Psoas muscle (tissue), 8 donors: Measurements from ENCODE around the gene BMPR1B. TPM values are rescaled to one million over a fixed set of nuclear protein-coding genes. Genes with fewer than 3 reads are reported as not detected.

ENCODE experiments used
- ATAC-seq, 4 donors: fragments of 200-7000 bp; cut with Tn5 transposase; one replicate each; pipeline ENCODE4 v1.9.1; 2020; ENCODE audit warnings: moderate library complexity in 3 of 4, mild to moderate bottlenecking in 2 of 4
- DNase-seq, 2 donors: peaks; one replicate each; pipeline ENCODE4 v3.0.0-alpha.2; 2020
- H3K27ac ChIP-seq: fragments of 200-600 bp; one replicate; pipeline ENCODE4 v1.8.0; 2022
- H3K27me3 ChIP-seq, 3 donors: fragments of 200-600 bp in 1 of 3; one replicate each; pipeline versions ENCODE4 v1.6.1 to v1.8.0; 2013 to 2022; ENCODE audit warnings: low read length in 2 of 3, mild to moderate bottlenecking in 2 of 3, moderate library complexity in 1 of 3; ENCODE audit not compliant: insufficient read depth in 3 of 3
- H3K36me3 ChIP-seq, 2 donors: fragments of 200-600 bp in 1 of 2; one replicate each; pipeline versions ENCODE4 v1.6.1 to v1.8.0; 2013 to 2022; ENCODE audit warnings: low read depth in 1 of 2, mild to moderate bottlenecking in 1 of 2, moderate library complexity in 1 of 2; ENCODE audit not compliant: insufficient read depth in 1 of 2
- H3K4me1 ChIP-seq: fragments of 200-600 bp; one replicate; pipeline ENCODE4 v1.8.0; 2022
- H3K4me3 ChIP-seq: fragments of 200-600 bp; one replicate; pipeline ENCODE4 v1.8.0; 2022; ENCODE audit warnings: mild to moderate bottlenecking
- H3K9me3 ChIP-seq: fragments of 200-600 bp; one replicate; pipeline ENCODE4 v1.8.0; 2022
- CTCF ChIP-seq: fragments of 200-600 bp; IDR thresholded peaks from one replicate; pipeline ENCODE4 v1.8.0; 2022; ENCODE audit warnings: antibody characterized with exemption
- WGBS, 3 donors: extraction: QIAGEN DNeasy Blood & Tissue Kit; methylation state at CpG; one replicate each; pipeline versions ENCODE4 v1.1.6 to v1.1.7; 2013; 5-methylcytosine and 5-hydroxymethylcytosine counted together
- intact Hi-C, 2 donors: fragments of 100-400 bp; cut with DNase I; formaldehyde crosslinking; loops; one replicate each; pipeline versions ENCODE4 v1.11.0 to v1.14.2; 2022
- polyA plus RNA-seq, 3 donors: library from polyadenylated mRNA; stranded (reverse); fragments of 200-250 nt; gene quantifications; one replicate each; pipeline ENCODE4 v1.2.3, GENCODE V29; 2013
- total RNA-seq, 4 donors: library from RNA; stranded (reverse); fragmentation: NEBNext Ultra II Directional in 2 of 4; extraction: Animal tissue kit (Norgen Biotek cat#: 25700) in 2 of 4; gene quantifications; one replicate each; pipeline versions ENCODE4 v1.2.1 to v1.2.4, GENCODE V29; 2021 to 2023
- donor health status: healthy with polysubstance abuse.
- donor health status: DM: no; HTN: no; CAD: no; lungs with moderate emphysema.
- donor health status: Bipolar disorder and iron deficiency.
- donor health status: healthy.
- donor health status: DM: yes; HTN: yes; CAD: no.
- donor health status: DM: no; HTN: no; CAD: no.
- donor health status: DM: no; HTN: no; CAD: no.
- donor health status: DM: yes; HTN: yes; CAD: no.

Gene BMPR1B
- total and polyA plus RNA-seq, 7 donors: 0.26 to 13.0 (median 1.0) TPM

GRCh38 chr4:95183656-95184408 is 426.1 kb downstream of the BMPR1B start:
- TF ChIP-seq CTCF: no peak
- no peak for ATAC-seq
- WGBS, 3 donors: 81 to 90% (median 84%) methylated on average over 5 of the region's 5 CpGs
- Histone ChIP-seq H3K27me3 (no peaks in the 10 kb centered on the region), H3K27ac (no peak overlapping the region), H3K9me3 (no peaks in the 10 kb centered on the region), H3K4me1 (no peaks in the 10 kb centered on the region), H3K4me3 (no peak overlapping the region), H3K36me3 (no peaks in the 10 kb centered on the region)
- intact Hi-C loops: no loop called here
- DNase-seq: no peak

- DNase-seq (no peak), ATAC-seq (no peak)
- intact Hi-C loops: no loop called here
- no peak overlapping the region for H3K4me3 ChIP-seq
- H3K27me3 ChIP-seq: peaks cover 0 to 3% (median 0%) of the 10 kb centered on the region in 3 donors
- no peaks in the 10 kb centered on the region for H3K9me3 ChIP-seq
- no peak for TF ChIP-seq CTCF
- H3K4me1 ChIP-seq: no peaks in the 10 kb centered on the region
- WGBS, 3 donors: 88 to 94% (median 90%) methylated on average over 8 of the region's 8 CpGs
- no peak overlapping the region for H3K27ac ChIP-seq
- no peaks in the 10 kb centered on the region for H3K36me3 ChIP-seq
Measured at GRCh38 chr4:95186666-95187065, 428.9 kb downstream of the BMPR1B start.

GRCh38 chr4:95188701-95189370 is 431.1 kb downstream of the BMPR1B start:
- no peaks in the 10 kb centered on the region for H3K36me3 ChIP-seq
- intact Hi-C loops: no loop called here
- WGBS, 3 donors: 69 to 77% (median 72%) methylated on average over 5 of the region's 5 CpGs

GRCh38 chr4:95190751-95191436 is 433.1 kb downstream of the BMPR1B start:
- no peaks in the 10 kb centered on the region for H3K36me3 ChIP-seq
- intact Hi-C loops: no loop called here
- no peaks in the 10 kb centered on the region for H3K4me1 ChIP-seq
- no peak overlapping the region for H3K27ac ChIP-seq
- DNase-seq (no peak), ATAC-seq (no peak)
- peaks cover 0 to 22% (median 14%) of the 10 kb centered on the region in 3 donors for H3K27me3 ChIP-seq
- no peak overlapping the region for H3K4me3 ChIP-seq
- 40 to 46% (median 40%) methylated on average over 9 of the region's 9 CpGs for WGBS, 3 donors
- TF ChIP-seq CTCF: no peak
- H3K9me3 ChIP-seq: no peaks in the 10 kb centered on the region

More at GRCh38 chr4:95188701-95189370, 431.1 kb downstream of the BMPR1B start:
- DNase-seq (no peak), ATAC-seq (no peak)
- Histone ChIP-seq H3K27ac (no peak overlapping the region), H3K27me3 (peaks cover 0 to 11% (median 9%) of the 10 kb centered on the region in 3 donors), H3K4me3 (no peak overlapping the region), H3K9me3 (no peaks in the 10 kb centered on the region), H3K4me1 (no peaks in the 10 kb centered on the region)
- no peak for TF ChIP-seq CTCF
